Occipital lobe (tissue), 2 donors: ENCODE measurements around the gene CELA2B. TPM values are rescaled to one million over a fixed set of nuclear protein-coding genes. Genes with fewer than 3 reads are reported as not detected.
"Not testable (repeated sequence)": the region's sequence is repeated elsewhere in the genome, so short reads cannot be mapped to it uniquely, and the experiment has no call there.

Source experiments
- DNase-seq: peaks from one replicate; lab custom pipeline; 2025; lab: John Stamatoyannopoulos, UW
- total RNA-seq: library from RNA; depleted of rRNA; stranded (reverse); fragments of >200 nt; gene quantifications from one replicate; pipeline ENCODE4 v1.2.3, GENCODE V29; 2014

CELA2B gene
- not detected for total RNA-seq

GRCh38 chr1:15475752-15476314, at the start of gene CELA2B:
TSS of gene CELA2B (plus strand) at chr1:15476104. CDS start at chr1:15476126, 22 bp downstream.
- DNase-seq, result no peak

- DNase-seq, result peak; percentile 46
Observed at GRCh38 chr1:15426492-15427279, 49.2 kb upstream of the CELA2B start.

- DNase-seq, result no peak
Observed at GRCh38 chr1:15427280-15427666, 48.6 kb upstream of the CELA2B start.

GRCh38 chr1:15428252-15428651, 47.7 kb upstream of the CELA2B start:
- not testable (repeated sequence) for DNase-seq

GRCh38 chr1:15428815-15429435, 47.0 kb upstream of the CELA2B start:
- no peak for DNase-seq

- DNase-seq, result no peak
Observed at GRCh38 chr1:15429701-15430149, 46.2 kb upstream of the CELA2B start.

- DNase-seq, result no peak
Observed at GRCh38 chr1:15430787-15431570, 44.9 kb upstream of the CELA2B start.

GRCh38 chr1:15431571-15431948, 44.3 kb upstream of the CELA2B start:
- DNase-seq, result no peak

GRCh38 chr1:15432324-15432723, 43.6 kb upstream of the CELA2B start:
- no peak for DNase-seq

- no peak for DNase-seq
Observed at GRCh38 chr1:15433471-15433870, 42.4 kb upstream of the CELA2B start.

GRCh38 chr1:15434739-15435138, 41.2 kb upstream of the CELA2B start:
- not testable (repeated sequence) for DNase-seq

GRCh38 chr1:15435239-15436077, 40.4 kb upstream of the CELA2B start:
- DNase-seq, result no peak

GRCh38 chr1:15436881-15437442, 38.9 kb upstream of the CELA2B start:
- no peak for DNase-seq

- DNase-seq, result no peak
Observed at GRCh38 chr1:15439325-15439724, 36.6 kb upstream of the CELA2B start.

- DNase-seq, result no peak
Observed at GRCh38 chr1:15440357-15440756, 35.5 kb upstream of the CELA2B start.

- DNase-seq, result no peak
Observed at GRCh38 chr1:15441247-15441646, 34.7 kb upstream of the CELA2B start.

- no peak for DNase-seq
Observed at GRCh38 chr1:15442119-15442518, 33.8 kb upstream of the CELA2B start.

- DNase-seq, result no peak
Observed at GRCh38 chr1:15442759-15443158, 33.1 kb upstream of the CELA2B start.

GRCh38 chr1:15443281-15443680, 32.6 kb upstream of the CELA2B start:
- DNase-seq, result no peak
